Esophagus squamous epithelium (tissue), 4 donors: ENCODE measurements around the gene TPSAB1.
"Not testable (repeated sequence)": the region's sequence is repeated elsewhere in the genome, so short reads cannot be mapped to it uniquely, and the experiment has no call there.

ENCODE experiments used
- CTCF ChIP-seq, 6 experiments: fragments of 450-650 bp in 4 of 6; fragments of 200-600 bp in 2 of 6; sonication (generic) in 2 of 6; IDR thresholded peaks; one replicate each; pipeline ENCODE4 v1.5.1; 2016 to 2019; ENCODE audit warnings: antibody characterized with exemption in 6 of 6, mild to moderate bottlenecking in 4 of 6, moderate library complexity in 4 of 6
- POLR2A ChIP-seq, 4 donors: fragments of 450-650 bp; IDR thresholded peaks; one replicate each; pipeline ENCODE4 v1.6.1; 2017; ENCODE audit warnings: antibody characterized with exemption in 4 of 4, mild to moderate bottlenecking in 4 of 4, moderate library complexity in 3 of 4

GRCh38 chr16:1243907-1244850 lies 3.7 kb downstream of the TPSAB1 start:
- TF ChIP-seq CTCF, POLR2A (IDR thresholded peaks at IDR 0.05): not testable (repeated sequence)
